Psoas muscle (tissue), 8 donors: Measurements from ENCODE around the gene RBM20. TPM values are rescaled to one million over a fixed set of nuclear protein-coding genes. Genes with fewer than 3 reads are reported as not detected.

Experiments used
- ATAC-seq, 4 donors: fragments of 200-7000 bp; cut with Tn5 transposase; one replicate each; pipeline ENCODE4 v1.9.1; 2020; ENCODE audit warnings: moderate library complexity in 3 of 4, mild to moderate bottlenecking in 2 of 4
- DNase-seq, 2 donors: peaks; one replicate each; pipeline ENCODE4 v3.0.0-alpha.2; 2020
- H3K27ac ChIP-seq: fragments of 200-600 bp; one replicate; pipeline ENCODE4 v1.8.0; 2022
- H3K27me3 ChIP-seq, 3 donors: fragments of 200-600 bp in 1 of 3; one replicate each; pipeline versions ENCODE4 v1.6.1 to v1.8.0; 2013 to 2022; ENCODE audit warnings: low read length in 2 of 3, mild to moderate bottlenecking in 2 of 3, moderate library complexity in 1 of 3; ENCODE audit not compliant: insufficient read depth in 3 of 3
- H3K36me3 ChIP-seq, 2 donors: fragments of 200-600 bp in 1 of 2; one replicate each; pipeline versions ENCODE4 v1.6.1 to v1.8.0; 2013 to 2022; ENCODE audit warnings: low read depth in 1 of 2, mild to moderate bottlenecking in 1 of 2, moderate library complexity in 1 of 2; ENCODE audit not compliant: insufficient read depth in 1 of 2
- H3K4me1 ChIP-seq: fragments of 200-600 bp; one replicate; pipeline ENCODE4 v1.8.0; 2022
- H3K4me3 ChIP-seq: fragments of 200-600 bp; one replicate; pipeline ENCODE4 v1.8.0; 2022; ENCODE audit warnings: mild to moderate bottlenecking
- H3K9me3 ChIP-seq: fragments of 200-600 bp; one replicate; pipeline ENCODE4 v1.8.0; 2022
- CTCF ChIP-seq: fragments of 200-600 bp; IDR thresholded peaks from one replicate; pipeline ENCODE4 v1.8.0; 2022; ENCODE audit warnings: antibody characterized with exemption
- WGBS, 3 donors: extraction: QIAGEN DNeasy Blood & Tissue Kit; methylation state at CpG; one replicate each; pipeline versions ENCODE4 v1.1.6 to v1.1.7; 2013; 5-methylcytosine and 5-hydroxymethylcytosine counted together
- intact Hi-C, 2 donors: fragments of 100-400 bp; cut with DNase I; formaldehyde crosslinking; loops; one replicate each; pipeline versions ENCODE4 v1.11.0 to v1.14.2; 2022
- polyA plus RNA-seq, 3 donors: library from polyadenylated mRNA; stranded (reverse); fragments of 200-250 nt; gene quantifications; one replicate each; pipeline ENCODE4 v1.2.3, GENCODE V29; 2013
- total RNA-seq, 4 donors: library from RNA; stranded (reverse); fragmentation: NEBNext Ultra II Directional in 2 of 4; extraction: Animal tissue kit (Norgen Biotek cat#: 25700) in 2 of 4; gene quantifications; one replicate each; pipeline versions ENCODE4 v1.2.1 to v1.2.4, GENCODE V29; 2021 to 2023
- donor health status: healthy with polysubstance abuse.
- donor health status: DM: no; HTN: no; CAD: no; lungs with moderate emphysema.
- donor health status: Bipolar disorder and iron deficiency.
- donor health status: healthy.
- donor health status: DM: yes; HTN: yes; CAD: no.
- donor health status: DM: no; HTN: no; CAD: no.
- donor health status: DM: no; HTN: no; CAD: no.
- donor health status: DM: yes; HTN: yes; CAD: no.

Gene RBM20
- total and polyA plus RNA-seq, 7 donors: 1.6 to 48.8 (median 14.2) TPM

GRCh38 chr10:110858297-110858934, 214.3 kb downstream of the RBM20 start:
- H3K9me3 ChIP-seq: no peaks in the 10 kb centered on the region
- no peak for TF ChIP-seq CTCF
- no peak overlapping the region for H3K27ac ChIP-seq
- H3K27me3 ChIP-seq: no peaks in the 10 kb centered on the region
- no peaks in the 10 kb centered on the region for H3K36me3 ChIP-seq
- intact Hi-C loops: no loop called here
- ATAC-seq (no peak), DNase-seq (no peak)
- peaks cover 14% of the 10 kb centered on the region for H3K4me1 ChIP-seq
- no peak overlapping the region for H3K4me3 ChIP-seq
- 68 to 84% (median 83%) methylated on average over 1 of the region's 1 CpG for WGBS, 3 donors

- H3K9me3 ChIP-seq: no peaks in the 10 kb centered on the region
- DNase-seq: no peak
- H3K27me3 ChIP-seq: no peaks in the 10 kb centered on the region
- intact Hi-C loops: no loop called here
- H3K36me3 ChIP-seq: no peaks in the 10 kb centered on the region
- no peak overlapping the region for H3K4me3 ChIP-seq
- peak overlapping the region; percentile 42 for H3K27ac ChIP-seq
- H3K4me1 ChIP-seq: peaks cover 14% of the 10 kb centered on the region
- peak in 3 of 4 donors; percentile 14 to 22 (median 19) for ATAC-seq
- no peak for TF ChIP-seq CTCF
- 66 to 81% (median 66%) methylated on average over 6 of the region's 6 CpGs for WGBS, 3 donors
Observed at GRCh38 chr10:110859206-110859972, 215.3 kb downstream of the RBM20 start.

- Histone ChIP-seq H3K27ac (peak overlapping the region; percentile 42), H3K27me3 (no peaks in the 10 kb centered on the region), H3K4me1 (peaks cover 14% of the 10 kb centered on the region), H3K36me3 (no peaks in the 10 kb centered on the region), H3K4me3 (no peak overlapping the region), H3K9me3 (no peaks in the 10 kb centered on the region)
- WGBS, 3 donors: 4 to 20% (median 12%) methylated on average over 1 of the region's 1 CpG
- intact Hi-C loops: no loop called here
- peak; percentile 48 to 83 (median 74) for ATAC-seq
- no peak for DNase-seq
- TF ChIP-seq CTCF: no peak
Observed at GRCh38 chr10:110859973-110860376, 215.8 kb downstream of the RBM20 start.

GRCh38 chr10:110860576-110861241, 216.6 kb downstream of the RBM20 start:
- intact Hi-C loops: no loop called here
- H3K9me3 ChIP-seq: no peaks in the 10 kb centered on the region
- no peak overlapping the region for H3K4me3 ChIP-seq
- H3K4me1 ChIP-seq: peaks cover 14% of the 10 kb centered on the region
- WGBS, 3 donors: 54 to 56% (median 56%) methylated on average over 7 of the region's 7 CpGs
- DNase-seq (peak in 1 of 2 donors; percentile 47), ATAC-seq (no peak)
- H3K36me3 ChIP-seq: no peaks in the 10 kb centered on the region
- no peak for TF ChIP-seq CTCF
- no peak overlapping the region for H3K27ac ChIP-seq
- no peaks in the 10 kb centered on the region for H3K27me3 ChIP-seq
